PFSK-1 (cell line): ENCODE measurements around the gene HOMER2.

Source experiments
- POLR2AphosphoS5 ChIP-seq: IDR thresholded peaks from 2 replicates; pipeline ENCODE4 v1.6.1; 2012; ENCODE audit warnings: low read depth, mild to moderate bottlenecking, control low read depth, low read length, moderate library complexity
- SIN3A ChIP-seq: IDR thresholded peaks from 2 replicates; pipeline ENCODE4 v1.6.1; 2012; ENCODE audit warnings: mild to moderate bottlenecking, low read length, moderate library complexity, borderline replicate concordance; ENCODE audit not compliant: insufficient read depth
- TAF1 ChIP-seq: IDR thresholded peaks from 2 replicates; pipeline ENCODE4 v1.6.1; 2012; ENCODE audit warnings: low read length, control low read depth, borderline replicate concordance; ENCODE audit not compliant: insufficient read depth

DNA sequence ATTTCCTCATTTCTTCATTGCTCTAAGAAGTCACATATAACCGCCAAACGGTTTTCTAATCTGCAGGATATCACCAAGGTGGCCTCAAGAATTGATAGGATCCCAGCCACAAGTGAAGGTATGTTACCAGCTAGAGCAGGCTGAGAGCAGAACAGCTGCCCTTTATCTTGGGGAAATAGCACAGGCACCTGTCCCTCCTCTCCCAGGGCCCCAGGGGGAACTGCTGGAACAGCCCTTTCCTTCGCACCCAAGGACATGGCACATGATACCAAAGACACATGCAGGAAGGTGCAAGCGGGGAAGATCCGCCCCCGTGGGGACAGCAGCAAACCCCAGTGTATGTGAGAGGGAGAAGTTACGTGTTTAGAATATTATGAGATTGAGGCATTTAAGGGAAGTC lies 35.3 kb downstream of the HOMER2 start:
- TF ChIP-seq SIN3A (no peak), POLR2AphosphoS5 (no peak), TAF1 (no peak)
